GM12892 (cell line): Measurements from ENCODE around the gene ATG10.

ENCODE experiments used
- POLR2AphosphoS5 ChIP-seq: IDR thresholded peaks from 2 replicates; pipeline ENCODE4 v1.6.1; 2011; ENCODE audit warnings: low read depth, low read length, control low read depth
- TAF1 ChIP-seq: IDR thresholded peaks from 2 replicates; pipeline ENCODE4 v1.6.1; 2011; ENCODE audit warnings: low read depth, mild to moderate bottlenecking, control low read depth, low read length, borderline replicate concordance

GRCh38 chr5:81942746-81943145 lies 29.1 kb upstream of the ATG10 start:
- no peak for TF ChIP-seq TAF1
- no peak for TF ChIP-seq POLR2AphosphoS5
